ENCODE measurements around the gene OTOS.

DNA sequence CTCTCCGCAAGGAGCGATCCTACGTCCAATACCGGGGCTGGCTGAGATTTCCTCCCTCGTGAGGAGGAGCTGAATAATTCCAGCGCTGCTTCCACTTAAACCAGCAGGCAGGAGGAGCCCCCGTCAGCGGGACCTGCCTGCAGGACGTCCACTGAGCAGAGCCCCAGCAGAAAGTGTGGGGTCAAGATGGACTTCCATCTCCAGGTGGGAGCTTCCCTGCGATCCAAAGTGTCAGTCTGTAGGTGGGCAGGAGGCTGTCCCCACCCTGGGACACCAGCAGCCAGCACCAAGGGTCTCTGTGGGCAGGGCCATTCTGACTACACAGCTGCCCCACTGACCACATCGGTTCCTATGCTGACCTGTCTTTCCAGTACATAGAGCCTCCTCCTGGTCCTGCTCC, 462 bp upstream of the OTOS start:
- TF ChIP-seq POLR2AphosphoS5 (IDR thresholded peaks at IDR 0.05) (no peak), POLR2A (IDR thresholded peaks at IDR 0.05) (no peak)
- TF ChIP-seq, protein P1, sequence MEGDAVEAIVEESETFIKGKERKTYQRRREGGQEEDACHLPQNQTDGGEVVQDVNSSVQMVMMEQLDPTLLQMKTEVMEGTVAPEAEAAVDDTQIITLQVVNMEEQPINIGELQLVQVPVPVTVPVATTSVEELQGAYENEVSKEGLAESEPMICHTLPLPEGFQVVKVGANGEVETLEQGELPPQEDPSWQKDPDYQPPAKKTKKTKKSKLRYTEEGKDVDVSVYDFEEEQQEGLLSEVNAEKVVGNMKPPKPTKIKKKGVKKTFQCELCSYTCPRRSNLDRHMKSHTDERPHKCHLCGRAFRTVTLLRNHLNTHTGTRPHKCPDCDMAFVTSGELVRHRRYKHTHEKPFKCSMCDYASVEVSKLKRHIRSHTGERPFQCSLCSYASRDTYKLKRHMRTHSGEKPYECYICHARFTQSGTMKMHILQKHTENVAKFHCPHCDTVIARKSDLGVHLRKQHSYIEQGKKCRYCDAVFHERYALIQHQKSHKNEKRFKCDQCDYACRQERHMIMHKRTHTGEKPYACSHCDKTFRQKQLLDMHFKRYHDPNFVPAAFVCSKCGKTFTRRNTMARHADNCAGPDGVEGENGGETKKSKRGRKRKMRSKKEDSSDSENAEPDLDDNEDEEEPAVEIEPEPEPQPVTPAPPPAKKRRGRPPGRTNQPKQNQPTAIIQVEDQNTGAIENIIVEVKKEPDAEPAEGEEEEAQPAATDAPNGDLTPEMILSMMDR (IDR thresholded peaks at IDR 0.05) = no peak

Data from prostate gland (tissue), 2 donors.